IPS DF 6.9 (cell line): ENCODE results near the gene APOA1.

Experiments used
- DNase-seq: peaks from one replicate; pipeline ENCODE4 v3.0.0-alpha.2; 2013; ENCODE audit warnings: low read depth, low spot score
- H3K27ac ChIP-seq: one replicate; pipeline ENCODE4 v1.5.1; 2013; ENCODE audit warnings: low read length, control low read depth
- H3K27me3 ChIP-seq: 2 replicates; pipeline ENCODE4 v1.6.1; 2013; ENCODE audit warnings: mild to moderate bottlenecking, low read length; ENCODE audit not compliant: control insufficient read depth, insufficient read depth
- H3K36me3 ChIP-seq: 2 replicates; pipeline ENCODE4 v1.6.1; 2013; ENCODE audit warnings: low read length; ENCODE audit not compliant: control insufficient read depth, insufficient read depth
- H3K4me1 ChIP-seq: 2 replicates; pipeline ENCODE4 v1.6.1; 2013; ENCODE audit warnings: low read length; ENCODE audit not compliant: control insufficient read depth, insufficient read depth
- H3K4me3 ChIP-seq: 2 replicates; pipeline ENCODE4 v1.5.1; 2013; ENCODE audit warnings: mild to moderate bottlenecking, low read length
- H3K9me3 ChIP-seq: 2 replicates; pipeline ENCODE4 v1.6.1; 2013; ENCODE audit warnings: low read length, inconsistent platforms; ENCODE audit not compliant: control insufficient read depth, insufficient read depth
- WGBS: extraction: QIAGEN DNeasy Blood & Tissue Kit; methylation state at CpG from one replicate; pipeline ENCODE4 v1.1.7; 2013; ENCODE audit warnings: mixed read lengths, missing lambda C conversion rate; ENCODE audit not compliant: insufficient read length, insufficient coverage; 5-methylcytosine and 5-hydroxymethylcytosine counted together

APOA1 gene

DNA sequence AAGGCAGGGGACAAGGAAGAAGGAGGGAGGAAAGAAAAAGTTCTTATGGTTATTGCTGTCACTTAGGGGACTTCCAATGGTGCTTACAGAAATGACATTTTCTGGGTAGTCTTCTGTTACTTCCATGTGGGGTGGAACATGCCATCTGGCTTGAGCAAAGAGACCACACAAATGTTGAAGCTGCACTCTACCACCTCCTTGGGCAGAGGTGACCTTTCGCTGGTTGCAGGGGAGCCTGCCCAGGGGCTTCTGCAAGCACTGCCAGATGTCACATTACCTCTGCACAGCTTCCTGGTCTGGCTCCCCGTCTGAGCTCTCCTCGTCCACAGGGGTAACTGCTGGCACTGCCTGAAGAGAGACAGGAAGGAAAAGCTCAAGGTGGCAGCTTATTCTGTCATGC, 32.6 kb upstream of the APOA1 start:
- DNase-seq = no peak
- H3K4me3 ChIP-seq = no peak overlapping the region
- H3K27me3 ChIP-seq = no peaks in the 10 kb centered on the region
- no peak overlapping the region for H3K27ac ChIP-seq
- WGBS = no CpG with 5 or more reads among the region's 3 CpGs
- H3K9me3 ChIP-seq = no peaks in the 10 kb centered on the region
- peaks cover 7% of the 10 kb centered on the region; the same call in 1 of the 2 replicates for H3K36me3 ChIP-seq
- H3K4me1 ChIP-seq = no peaks in the 10 kb centered on the region

DNA sequence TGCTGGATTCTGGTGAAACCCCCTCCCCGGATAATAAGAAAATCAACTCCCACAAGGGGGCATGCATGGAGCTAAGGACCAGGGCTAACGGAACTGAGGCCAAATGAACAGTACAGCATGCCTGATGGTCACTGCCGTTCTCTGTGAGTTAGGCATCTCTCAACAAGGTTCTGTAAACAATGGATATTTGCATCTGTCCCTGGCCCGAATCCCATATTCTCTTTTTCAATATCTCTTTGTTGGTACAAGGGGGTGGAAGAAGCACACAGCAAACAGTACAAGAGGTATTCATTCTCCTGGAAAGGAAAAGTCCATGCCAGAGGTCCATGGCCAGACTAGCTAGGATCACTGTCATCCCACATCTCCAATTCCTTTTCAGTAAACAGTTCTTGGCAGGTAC, 32.2 kb upstream of the APOA1 start:
- H3K4me3 ChIP-seq = no peak overlapping the region
- H3K36me3 ChIP-seq = peaks cover 7% of the 10 kb centered on the region; the same call in 1 of the 2 replicates
- H3K4me1 ChIP-seq = no peaks in the 10 kb centered on the region
- H3K27ac ChIP-seq = no peak overlapping the region
- no CpG with 5 or more reads among the region's 4 CpGs for WGBS
- DNase-seq = no peak
- no peaks in the 10 kb centered on the region for H3K27me3 ChIP-seq
- no peaks in the 10 kb centered on the region for H3K9me3 ChIP-seq

DNA sequence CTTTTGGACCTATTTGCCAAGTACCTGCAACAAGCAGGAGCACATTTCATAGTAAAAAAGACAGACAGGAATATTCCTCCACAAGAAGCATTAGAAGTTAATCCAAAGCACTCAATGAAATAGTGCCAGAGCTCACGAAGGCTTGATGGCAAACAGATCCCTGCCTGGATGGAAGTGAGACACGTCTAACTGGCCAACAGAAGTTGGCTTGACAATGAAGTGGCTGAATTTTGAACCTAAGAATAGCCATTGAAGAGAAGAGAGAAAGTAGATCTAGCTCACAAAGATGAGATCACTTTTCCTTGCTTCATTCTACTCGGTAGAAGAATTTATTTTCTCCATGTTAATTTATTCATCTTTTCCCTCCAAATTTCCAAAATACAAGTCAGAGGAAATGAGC, 30.6 kb upstream of the APOA1 start:
- Histone ChIP-seq H3K27ac (no peak overlapping the region), H3K36me3 (peaks cover 3% of the 10 kb centered on the region; the same call in 1 of the 2 replicates), H3K9me3 (no peaks in the 10 kb centered on the region), H3K4me1 (no peaks in the 10 kb centered on the region), H3K27me3 (no peaks in the 10 kb centered on the region), H3K4me3 (no peak overlapping the region)
- DNase-seq = no peak
- WGBS = no CpG with 5 or more reads among the region's 3 CpGs

DNA sequence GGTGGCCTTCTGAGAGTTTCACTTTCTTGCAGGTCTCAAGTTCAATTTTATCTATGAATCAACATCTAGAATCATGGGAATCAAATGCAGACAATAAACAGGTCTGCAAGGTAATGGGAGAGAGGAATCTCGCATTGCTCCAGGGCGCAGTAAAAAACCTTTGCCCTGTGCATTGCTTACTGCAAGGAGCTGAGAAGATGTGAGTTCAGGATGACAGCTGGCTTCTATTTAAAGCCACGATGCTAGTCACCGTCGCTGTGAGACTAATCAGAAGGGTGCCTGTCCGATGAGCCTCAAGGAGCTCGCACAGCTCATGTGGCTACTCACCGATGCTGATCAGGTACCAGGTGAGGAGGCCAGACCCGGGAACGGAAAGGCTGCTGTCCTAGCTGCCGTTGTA, 30.2 kb upstream of the APOA1 start:
- no peak for DNase-seq
- no peaks in the 10 kb centered on the region for H3K27me3 ChIP-seq
- no CpG with 5 or more reads among the region's 11 CpGs for WGBS
- H3K4me1 ChIP-seq = no peaks in the 10 kb centered on the region
- H3K36me3 ChIP-seq = peaks cover 3% of the 10 kb centered on the region; the same call in 1 of the 2 replicates
- H3K4me3 ChIP-seq = no peak overlapping the region
- H3K27ac ChIP-seq = no peak overlapping the region
- no peaks in the 10 kb centered on the region for H3K9me3 ChIP-seq

DNA sequence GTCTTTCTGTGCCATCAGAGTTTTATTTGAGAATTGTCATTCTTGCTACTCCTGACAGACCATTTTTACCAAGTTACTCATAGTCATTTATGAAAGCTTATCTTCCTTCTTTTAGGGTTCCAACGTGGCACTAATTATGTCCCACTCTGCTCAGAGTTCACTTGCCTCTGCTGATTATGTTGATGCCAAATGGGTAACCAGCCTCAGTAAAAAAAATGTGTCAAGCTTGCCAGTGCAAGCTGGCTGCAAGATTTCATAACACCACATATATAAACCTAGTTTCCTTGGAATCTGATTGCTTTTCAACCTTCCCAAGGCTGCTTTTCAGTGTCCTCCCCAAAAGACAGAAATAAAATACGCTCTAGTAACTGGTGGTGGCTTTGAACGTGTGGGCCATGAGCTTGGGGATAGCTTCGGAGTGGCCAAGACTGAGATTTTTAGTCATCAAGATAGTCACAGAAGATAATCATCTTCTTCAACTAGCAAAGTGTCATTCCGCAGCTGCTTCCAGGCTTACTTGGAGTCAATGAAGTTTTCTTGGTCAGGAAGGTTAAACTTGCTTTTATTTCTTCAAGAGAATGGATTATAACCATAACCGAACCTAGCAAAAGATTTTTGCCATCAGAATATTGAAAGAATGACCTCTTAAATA, 29.5 kb upstream of the APOA1 start:
- peaks cover 3% of the 10 kb centered on the region; the same call in 1 of the 2 replicates for H3K36me3 ChIP-seq
- no peak for DNase-seq
- no peak overlapping the region for H3K27ac ChIP-seq
- no peaks in the 10 kb centered on the region for H3K9me3 ChIP-seq
- no peaks in the 10 kb centered on the region for H3K4me1 ChIP-seq
- no CpG with 5 or more reads among the region's 6 CpGs for WGBS
- H3K27me3 ChIP-seq = no peaks in the 10 kb centered on the region
- H3K4me3 ChIP-seq = no peak overlapping the region

DNA sequence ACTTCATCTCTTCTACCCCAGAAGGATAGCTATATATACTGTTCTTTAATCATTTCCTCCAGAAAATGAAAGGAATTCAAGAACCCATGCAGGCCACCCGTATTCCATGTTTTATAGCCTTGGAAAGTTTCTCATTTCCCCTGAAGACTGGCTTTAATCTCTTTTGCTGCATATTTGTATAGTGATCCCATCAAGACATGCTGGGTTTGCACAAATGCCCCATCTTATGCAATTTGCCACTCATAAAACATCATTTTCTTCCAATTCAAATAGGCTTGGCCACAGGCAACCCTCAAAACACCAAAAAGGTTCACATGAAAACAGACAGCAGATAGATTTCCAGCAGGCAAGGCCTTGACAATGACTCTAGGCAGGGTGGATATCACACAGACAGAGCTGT, 28.3 kb upstream of the APOA1 start:
- H3K9me3 ChIP-seq = no peaks in the 10 kb centered on the region
- DNase-seq = no peak
- H3K36me3 ChIP-seq = peaks cover 7% of the 10 kb centered on the region; the same call in 1 of the 2 replicates
- H3K4me3 ChIP-seq = no peak overlapping the region
- WGBS = no CpG with 5 or more reads among the region's 1 CpG
- no peak overlapping the region for H3K27ac ChIP-seq
- no peaks in the 10 kb centered on the region for H3K27me3 ChIP-seq
- H3K4me1 ChIP-seq = no peaks in the 10 kb centered on the region

DNA sequence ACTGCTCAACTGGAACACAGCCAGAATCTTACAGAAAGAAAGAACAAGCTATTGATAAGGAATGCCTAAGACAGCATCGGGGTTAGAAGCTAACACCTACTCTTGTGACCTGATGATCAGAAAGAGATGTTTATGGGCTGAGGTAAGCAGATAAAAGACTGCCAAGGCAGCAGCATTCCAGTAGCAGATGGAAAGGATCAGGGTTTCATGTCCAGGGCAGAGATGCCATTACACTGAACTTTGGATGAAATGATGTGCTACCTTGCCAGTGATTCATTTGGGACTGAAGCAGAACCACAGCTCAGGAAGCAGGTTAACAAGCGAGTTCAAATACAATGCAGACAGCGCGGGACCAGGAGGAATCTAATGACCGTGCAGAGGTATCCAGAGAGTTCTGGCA, 27.1 kb upstream of the APOA1 start:
- Histone ChIP-seq H3K27me3 (no peaks in the 10 kb centered on the region), H3K27ac (no peak overlapping the region), H3K36me3 (peaks cover 7% of the 10 kb centered on the region; the same call in 1 of the 2 replicates), H3K9me3 (no peaks in the 10 kb centered on the region), H3K4me1 (no peaks in the 10 kb centered on the region), H3K4me3 (no peak overlapping the region)
- no peak for DNase-seq
- WGBS = no CpG with 5 or more reads among the region's 5 CpGs

DNA sequence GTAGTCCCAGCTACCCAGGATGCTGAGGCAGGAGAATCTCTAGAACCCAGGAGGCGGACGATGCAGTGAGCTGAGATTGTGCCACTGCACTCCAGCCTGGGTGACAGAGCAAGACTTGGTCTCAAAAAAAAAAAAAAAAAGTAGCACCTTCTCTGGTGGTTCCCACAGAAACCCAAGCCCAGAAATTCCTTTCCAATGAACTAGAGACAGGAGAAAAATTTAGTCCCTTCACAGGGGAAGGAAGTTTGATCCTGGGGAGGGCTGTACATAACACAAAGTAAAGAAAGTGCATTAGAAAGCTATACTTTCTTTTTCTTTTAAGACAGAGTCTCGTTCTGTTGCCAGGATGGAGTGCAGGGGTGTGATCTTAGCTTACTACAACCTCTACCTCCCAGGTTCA, 25.5 kb upstream of the APOA1 start:
- DNase-seq = no peak
- Histone ChIP-seq H3K4me1 (no peaks in the 10 kb centered on the region), H3K4me3 (no peak overlapping the region), H3K27me3 (no peaks in the 10 kb centered on the region), H3K9me3 (no peaks in the 10 kb centered on the region), H3K27ac (no peak overlapping the region), H3K36me3 (peaks cover 19% of the 10 kb centered on the region; the same call in 1 of the 2 replicates)
- no CpG with 5 or more reads among the region's 3 CpGs for WGBS

DNA sequence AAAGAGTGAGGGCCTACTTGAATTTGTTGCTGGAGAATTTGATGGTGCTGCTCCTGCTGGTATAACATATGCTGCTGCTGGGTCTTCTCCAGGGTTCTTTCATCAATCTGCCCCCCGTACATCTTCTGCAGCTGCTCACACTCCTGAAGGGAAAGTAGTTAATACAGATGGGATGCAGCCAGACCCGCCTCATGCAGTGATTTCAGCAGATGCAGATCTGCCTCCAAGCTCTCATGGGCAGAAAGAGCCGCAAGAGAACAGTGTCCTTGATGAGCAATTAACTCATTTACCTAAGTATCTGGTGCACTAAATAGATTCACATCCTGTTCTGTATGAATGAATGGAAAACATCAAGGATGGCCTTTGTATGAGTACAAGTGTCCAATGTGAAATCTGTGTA, 24.8 kb upstream of the APOA1 start:
- Histone ChIP-seq H3K4me1 (no peaks in the 10 kb centered on the region), H3K27ac (no peak overlapping the region), H3K9me3 (no peaks in the 10 kb centered on the region), H3K4me3 (no peak overlapping the region), H3K36me3 (peaks cover 16% of the 10 kb centered on the region; the same call in 1 of the 2 replicates), H3K27me3 (no peaks in the 10 kb centered on the region)
- no CpG with 5 or more reads among the region's 3 CpGs for WGBS
- no peak for DNase-seq

DNA sequence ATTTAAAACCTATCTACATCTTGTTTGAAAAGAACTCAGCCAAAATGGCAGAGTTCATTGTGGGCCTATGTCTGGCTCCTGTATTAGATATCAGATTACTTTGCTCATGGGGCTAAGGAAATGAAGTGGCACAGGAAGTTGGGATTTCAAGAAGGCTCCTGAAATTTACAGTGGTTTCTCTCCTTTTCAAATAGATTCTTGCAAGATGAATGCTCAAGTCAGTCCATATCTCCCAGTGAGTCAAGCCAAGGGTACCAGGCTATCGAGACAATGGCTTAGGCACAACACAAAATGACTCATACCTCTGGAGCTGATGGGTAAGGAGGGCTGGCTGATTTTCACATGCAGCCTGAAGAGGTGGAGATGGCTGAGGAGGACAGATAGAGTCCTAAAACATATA, 24.1 kb upstream of the APOA1 start:
- Histone ChIP-seq H3K9me3 (no peaks in the 10 kb centered on the region), H3K27ac (no peak overlapping the region), H3K4me3 (no peak overlapping the region), H3K36me3 (peaks cover 16% of the 10 kb centered on the region; the same call in 1 of the 2 replicates), H3K4me1 (no peaks in the 10 kb centered on the region), H3K27me3 (no peaks in the 10 kb centered on the region)
- no peak for DNase-seq
- no CpG with 5 or more reads among the region's 1 CpG for WGBS

DNA sequence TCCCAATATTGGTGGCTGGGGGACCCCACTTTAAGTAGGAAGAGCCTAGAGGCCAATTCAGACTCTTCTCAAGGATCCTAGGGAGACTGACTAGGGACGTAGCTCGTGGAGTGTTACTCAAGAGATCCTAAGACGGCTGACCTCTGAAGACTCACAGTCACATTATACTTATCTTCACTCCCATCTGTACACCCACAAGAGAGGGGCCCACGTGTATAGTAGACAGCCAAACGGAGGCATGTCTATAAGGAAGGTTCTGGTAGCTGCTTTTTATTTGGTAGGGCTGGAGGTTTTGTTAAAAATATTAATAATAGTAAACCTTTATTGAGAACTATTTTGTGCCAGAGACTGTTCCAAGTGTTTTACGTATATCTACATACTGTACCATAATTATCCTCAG, 22.9 kb upstream of the APOA1 start:
- H3K27ac ChIP-seq = no peak overlapping the region
- peaks cover 16% of the 10 kb centered on the region; the same call in 1 of the 2 replicates for H3K36me3 ChIP-seq
- H3K4me3 ChIP-seq = no peak overlapping the region

More for the DNA sequence above, 22.9 kb upstream of the APOA1 start:
- no peaks in the 10 kb centered on the region for H3K9me3 ChIP-seq
- DNase-seq = no peak
- WGBS = no CpG with 5 or more reads among the region's 6 CpGs
- no peaks in the 10 kb centered on the region for H3K27me3 ChIP-seq
- no peaks in the 10 kb centered on the region for H3K4me1 ChIP-seq
